H9 (cell line): ENCODE data around the gene UBN2. TPM values are rescaled to one million over a fixed set of nuclear protein-coding genes. Genes with fewer than 3 reads are reported as not detected.

Experiments used
- DNase-seq: peaks from one replicate; pipeline ENCODE4 v3.0.0-alpha.2; 2017
- H2AFZ ChIP-seq: one replicate; pipeline ENCODE4 v1.6.1; 2013; ENCODE audit warnings: mild to moderate bottlenecking, low read length, control low read depth, moderate library complexity
- H2AK5ac ChIP-seq: 2 replicates; pipeline ENCODE4 v1.6.1; 2013; ENCODE audit warnings: low read length, control low read depth, mixed read lengths; ENCODE audit not compliant: insufficient read length
- H2BK120ac ChIP-seq: one replicate; pipeline ENCODE4 v1.6.1; 2013; ENCODE audit warnings: low read depth, mild to moderate bottlenecking, low read length, control low read depth, inconsistent platforms; ENCODE audit not compliant: poor library complexity, severe bottlenecking
- H2BK12ac ChIP-seq: 2 replicates; pipeline ENCODE4 v1.6.1; 2013; ENCODE audit warnings: low read length, control low read depth, mixed read lengths, low read depth; ENCODE audit not compliant: insufficient read length
- H2BK15ac ChIP-seq: 2 replicates; pipeline ENCODE4 v1.6.1; 2013; ENCODE audit warnings: low read depth, low read length, control low read depth
- H2BK20ac ChIP-seq: one replicate; pipeline ENCODE4 v1.6.1; 2013; ENCODE audit warnings: low read depth, mild to moderate bottlenecking, low read length, control low read depth, inconsistent platforms; ENCODE audit not compliant: poor library complexity, severe bottlenecking
- H2BK5ac ChIP-seq: 2 replicates; pipeline ENCODE4 v1.6.1; 2013; ENCODE audit warnings: low read length, control low read depth, mixed read lengths; ENCODE audit not compliant: insufficient read length
- H3K14ac ChIP-seq: 2 replicates; pipeline ENCODE4 v1.6.1; 2013; ENCODE audit warnings: low read length, control low read depth; ENCODE audit not compliant: insufficient read depth
- H3K18ac ChIP-seq: 2 replicates; pipeline ENCODE4 v1.6.1; 2013; ENCODE audit warnings: low read depth, mild to moderate bottlenecking, mixed read lengths, low read length, control low read depth; ENCODE audit not compliant: insufficient read length
- H3K23ac ChIP-seq: 2 replicates; pipeline ENCODE4 v1.6.1; 2013; ENCODE audit warnings: low read length, control low read depth, mixed read lengths, low read depth; ENCODE audit not compliant: insufficient read length
- H3K23me2 ChIP-seq: 2 replicates; pipeline ENCODE4 v1.6.1; 2013; ENCODE audit warnings: low read depth, mild to moderate bottlenecking, mixed read lengths, low read length, control low read depth; ENCODE audit not compliant: insufficient read length, poor library complexity, severe bottlenecking
- H3K27ac ChIP-seq: 2 replicates; pipeline ENCODE4 v1.5.1; 2013; ENCODE audit warnings: low read length, control low read depth, mixed read lengths, low read depth; ENCODE audit not compliant: insufficient read length
- H3K27me3 ChIP-seq: 2 replicates; pipeline ENCODE4 v1.6.1; 2013; ENCODE audit warnings: low read length, control low read depth, inconsistent platforms; ENCODE audit not compliant: insufficient read depth
- H3K4ac ChIP-seq: 2 replicates; pipeline ENCODE4 v1.6.1; 2013; ENCODE audit warnings: low read depth, mild to moderate bottlenecking, control low read depth, inconsistent platforms, low read length, moderate library complexity
- H3K4me1 ChIP-seq: 2 replicates; pipeline ENCODE4 v1.6.1; 2013; ENCODE audit warnings: low read length, control low read depth, inconsistent platforms; ENCODE audit not compliant: insufficient read depth
- H3K4me2 ChIP-seq: 2 replicates; pipeline ENCODE4 v1.6.1; 2013; ENCODE audit warnings: low read length, control low read depth, mixed read lengths; ENCODE audit not compliant: insufficient read length, insufficient read depth
- H3K56ac ChIP-seq: 2 replicates; pipeline ENCODE4 v1.6.1; 2013; ENCODE audit warnings: low read depth, mild to moderate bottlenecking, mixed read lengths, low read length, control low read depth; ENCODE audit not compliant: insufficient read length
- H3K79me1 ChIP-seq: 2 replicates; pipeline ENCODE4 v1.6.1; 2013; ENCODE audit warnings: low read depth, mild to moderate bottlenecking, moderate library complexity, low read length, control low read depth, inconsistent platforms; ENCODE audit not compliant: insufficient read depth, poor library complexity, severe bottlenecking
- H3K79me2 ChIP-seq: 2 replicates; pipeline ENCODE4 v1.6.1; 2013; ENCODE audit warnings: low read length, control low read depth, inconsistent platforms; ENCODE audit not compliant: insufficient read depth
- H3K9ac ChIP-seq: 2 replicates; pipeline ENCODE4 v1.6.1; 2013; ENCODE audit warnings: low read length, control low read depth, mixed read lengths; ENCODE audit not compliant: insufficient read length; ENCODE audit errors: extremely low read depth
- H3K9me3 ChIP-seq: one replicate; pipeline ENCODE4 v1.6.1; 2013; ENCODE audit warnings: low read depth, low read length, inconsistent platforms; ENCODE audit not compliant: control insufficient read depth
- H3T11ph ChIP-seq: one replicate; pipeline ENCODE4 v1.6.1; 2013; ENCODE audit warnings: mild to moderate bottlenecking, low read length, control low read depth, inconsistent platforms
- H4K20me1 ChIP-seq: one replicate; pipeline ENCODE4 v1.6.1; 2013; ENCODE audit not compliant: control insufficient read depth, insufficient read length, insufficient read depth
- H4K5ac ChIP-seq: 2 replicates; pipeline ENCODE4 v1.6.1; 2013; ENCODE audit warnings: low read depth, mild to moderate bottlenecking, mixed read lengths, low read length, control low read depth; ENCODE audit not compliant: insufficient read length
- H4K8ac ChIP-seq: replicated peaks from 2 replicates; pipeline ENCODE4 v1.6.1; 2013; ENCODE audit warnings: low read length, control low read depth, mixed read lengths, low read depth; ENCODE audit not compliant: insufficient read length
- H4K91ac ChIP-seq: 2 replicates; pipeline ENCODE4 v1.6.1; 2013; ENCODE audit warnings: low read depth, mild to moderate bottlenecking, moderate library complexity, mixed read lengths, low read length, control low read depth; ENCODE audit not compliant: insufficient read length
- H3K27ac Mint-ChIP-seq, 3 experiments: 2 replicates in 2 of 3; 3 replicates in 1 of 3; pipeline ENCODE4 v1.8.0; 2020 to 2021; ENCODE audit warnings: mixed read lengths in 3 of 3, mild to moderate bottlenecking in 1 of 3, moderate library complexity in 1 of 3
- H3K27me3 Mint-ChIP-seq: 2 replicates; pipeline ENCODE4 v1.8.0; 2021; ENCODE audit warnings: low read depth, mild to moderate bottlenecking, moderate library complexity, mixed read lengths
- H3K36me3 Mint-ChIP-seq, 3 experiments: 2 replicates in 2 of 3; 3 replicates in 1 of 3; pipeline ENCODE4 v1.8.0; 2020 to 2021; ENCODE audit warnings: low read depth in 3 of 3, mixed read lengths in 3 of 3; ENCODE audit not compliant: insufficient read depth in 1 of 3
- H3K4me1 Mint-ChIP-seq, 2 experiments: 2 replicates each; pipeline ENCODE4 v1.8.0; 2020; ENCODE audit warnings: mixed read lengths in 2 of 2
- H3K4me3 Mint-ChIP-seq, 2 experiments: 2 replicates in 1 of 2; 3 replicates in 1 of 2; pipeline ENCODE4 v1.8.0; 2020 to 2021; ENCODE audit warnings: mild to moderate bottlenecking in 2 of 2, mixed read lengths in 2 of 2, moderate library complexity in 1 of 2
- H3K9me3 Mint-ChIP-seq, 2 experiments: 2 replicates in 1 of 2; 3 replicates in 1 of 2; pipeline ENCODE4 v1.8.0; 2020; ENCODE audit warnings: mild to moderate bottlenecking in 2 of 2, mixed read lengths in 2 of 2, moderate library complexity in 1 of 2
- WGBS: extraction: QIAGEN DNeasy Blood & Tissue Kit; methylation state at CpG from one replicate; pipeline ENCODE4 v1.1.7; 2013; ENCODE audit warnings: missing lambda C conversion rate, low lambda C conversion rate, mixed read lengths; ENCODE audit not compliant: insufficient read length; ENCODE audit errors: extremely low coverage; 5-methylcytosine and 5-hydroxymethylcytosine counted together
- total RNA-seq: library from RNA; stranded (reverse); gene quantifications from 2 replicates; pipeline ENCODE4 v1.2.1, GENCODE V29; 2021
- TF ChIP-seq, protein P1 (sequence below): fragments of 200-600 bp; sonication (generic); conservative IDR thresholded peaks from 3 replicates; pipeline ENCODE4 v1.8.0; 2021; ENCODE audit warnings: antibody characterized with exemption, mild to moderate bottlenecking

The UBN2 gene
- total RNA-seq, 1 experiment from 2014 or later: 27.6 TPM

- H3K27ac ChIP-seq: no peak overlapping the region
- H4K20me1 ChIP-seq: no peaks in the 10 kb centered on the region
- no peak for DNase-seq
- Mint-ChIP-seq H3K9me3 (no peaks in the 10 kb centered on the region), H3K4me3 (no peak overlapping the region), H3K36me3 (peaks cover 0 to 7% (median 0%) of the 10 kb centered on the region in 3 experiments; a peak in 5 of 7 replicates), H3K27me3 (no peaks in the 10 kb centered on the region), H3K4me1 (peaks cover 30 to 31% of the 10 kb centered on the region in 2 experiments), H3K27ac (no peak overlapping the region)
- H3K4me1 ChIP-seq: peaks cover 8% of the 10 kb centered on the region; the same call in 1 of the 2 replicates
- no peak overlapping the region for H2BK5ac ChIP-seq
- H3K23ac ChIP-seq: no peak overlapping the region
- no peak overlapping the region for H4K91ac ChIP-seq
- H3K9ac ChIP-seq: no peak overlapping the region
- no peak overlapping the region for H2BK12ac ChIP-seq
- no peaks in the 10 kb centered on the region for H3K23me2 ChIP-seq
- H3K56ac ChIP-seq: no peak overlapping the region
- H3K18ac ChIP-seq: no peak overlapping the region
- no peaks in the 10 kb centered on the region for H3K79me1 ChIP-seq
- TF ChIP-seq, protein P1, sequence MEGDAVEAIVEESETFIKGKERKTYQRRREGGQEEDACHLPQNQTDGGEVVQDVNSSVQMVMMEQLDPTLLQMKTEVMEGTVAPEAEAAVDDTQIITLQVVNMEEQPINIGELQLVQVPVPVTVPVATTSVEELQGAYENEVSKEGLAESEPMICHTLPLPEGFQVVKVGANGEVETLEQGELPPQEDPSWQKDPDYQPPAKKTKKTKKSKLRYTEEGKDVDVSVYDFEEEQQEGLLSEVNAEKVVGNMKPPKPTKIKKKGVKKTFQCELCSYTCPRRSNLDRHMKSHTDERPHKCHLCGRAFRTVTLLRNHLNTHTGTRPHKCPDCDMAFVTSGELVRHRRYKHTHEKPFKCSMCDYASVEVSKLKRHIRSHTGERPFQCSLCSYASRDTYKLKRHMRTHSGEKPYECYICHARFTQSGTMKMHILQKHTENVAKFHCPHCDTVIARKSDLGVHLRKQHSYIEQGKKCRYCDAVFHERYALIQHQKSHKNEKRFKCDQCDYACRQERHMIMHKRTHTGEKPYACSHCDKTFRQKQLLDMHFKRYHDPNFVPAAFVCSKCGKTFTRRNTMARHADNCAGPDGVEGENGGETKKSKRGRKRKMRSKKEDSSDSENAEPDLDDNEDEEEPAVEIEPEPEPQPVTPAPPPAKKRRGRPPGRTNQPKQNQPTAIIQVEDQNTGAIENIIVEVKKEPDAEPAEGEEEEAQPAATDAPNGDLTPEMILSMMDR: no peak
- H3K27me3 ChIP-seq: no peaks in the 10 kb centered on the region
- H3K9me3 ChIP-seq: no peaks in the 10 kb centered on the region
- no CpG with 5 or more reads among the region's 2 CpGs for WGBS
- no peak overlapping the region for H3T11ph ChIP-seq
- no peak overlapping the region for H2AFZ ChIP-seq
- no peak overlapping the region for H2BK15ac ChIP-seq
- H4K8ac ChIP-seq: no peak overlapping the region
- H4K5ac ChIP-seq: no peak overlapping the region
- no peaks in the 10 kb centered on the region for H3K79me2 ChIP-seq
- H2BK20ac ChIP-seq: no peak overlapping the region
- no peak overlapping the region for H2AK5ac ChIP-seq
- no peak overlapping the region for H3K14ac ChIP-seq
- H3K4ac ChIP-seq: no peak overlapping the region
- no peak overlapping the region for H2BK120ac ChIP-seq
- H3K4me2 ChIP-seq: no peak overlapping the region
Observed at GRCh38 chr7:139186146-139186545, 44.9 kb upstream of the UBN2 start.
